ENCODE data around the gene CEP85.
"Not testable (repeated sequence)": the region's sequence is repeated elsewhere in the genome, so short reads cannot be mapped to it uniquely, and the experiment has no call there.

CEP85 gene

GRCh38 chr1:26218906-26219494, 15.0 kb upstream of the CEP85 start:
- CTCF ChIA-PET = interaction anchor here (1.6 to 5.8 kb wide), 2 partner anchors 15 to 103 kb away, joined by 4 to 32 read pairs; partner anchors contain the start of gene CEP85
- DNase-seq (ENCODE audit: extremely low spot score) = no peak
- TF ChIP-seq CTCF (IDR thresholded peaks at IDR 0.05; ENCODE audit: control extremely low read depth, extremely low read depth, low read depth, missing control alignments) = no peak
- POLR2A ChIA-PET = no interaction called here

- CTCF ChIA-PET = interaction anchor here (1.2 to 5.8 kb wide), 4 partner anchors 14 to 102 kb away, joined by 3 to 32 read pairs (median 6); partner anchors contain the start of gene CEP85
- DNase-seq (ENCODE audit: extremely low spot score) = no peak
- POLR2A ChIA-PET = no interaction called here
- TF ChIP-seq CTCF (IDR thresholded peaks at IDR 0.05; ENCODE audit: control extremely low read depth, extremely low read depth, low read depth, missing control alignments) = no peak
These were observed 13.6 kb upstream of the CEP85 start for GRCh38 chr1:26220199-26220912.

- ChIA-PET POLR2A (no interaction called here), CTCF (interaction anchor here (1.2 to 5.8 kb wide), 3 partner anchors 13 to 76 kb away, joined by 3 to 32 read pairs (median 7); partner anchors contain the start of gene CEP85)
- DNase-seq (ENCODE audit: extremely low spot score) = no peak
- TF ChIP-seq CTCF (IDR thresholded peaks at IDR 0.05; ENCODE audit: control extremely low read depth, extremely low read depth, low read depth, missing control alignments) = no peak
These were observed 12.9 kb upstream of the CEP85 start for GRCh38 chr1:26221094-26221493.

GRCh38 chr1:26224606-26225005, 9.4 kb upstream of the CEP85 start:
- TF ChIP-seq CTCF (IDR thresholded peaks at IDR 0.05; ENCODE audit: control extremely low read depth, extremely low read depth, low read depth, missing control alignments) = no peak
- ChIA-PET CTCF (interaction anchor here (0.9 kb wide), 1 partner anchor 9 kb away, joined by 3 read pairs; the partner anchor contains the start of gene CEP85), POLR2A (interaction anchor here (0.6 kb wide), 1 partner anchor 1469 kb away, joined by 4 read pairs; no protein-coding TSS in a partner anchor)
- DNase-seq (ENCODE audit: extremely low spot score) = no peak

GRCh38 chr1:26225033-26225831, 8.8 kb upstream of the CEP85 start:
- ChIA-PET POLR2A (interaction anchor here (0.6 kb wide), 1 partner anchor 1470 kb away, joined by 4 read pairs; no protein-coding TSS in a partner anchor), CTCF (interaction anchor here (0.9 kb wide), 1 partner anchor 8 kb away, joined by 3 read pairs; the partner anchor contains the start of gene CEP85)
- no peak for DNase-seq (ENCODE audit: extremely low spot score)
- no peak for TF ChIP-seq CTCF (IDR thresholded peaks at IDR 0.05; ENCODE audit: control extremely low read depth, extremely low read depth, low read depth, missing control alignments)

GRCh38 chr1:26230682-26231081, 3.3 kb upstream of the CEP85 start:
- CTCF ChIA-PET = interaction anchor here (0.7 to 1.1 kb wide), 2 partner anchors 61 to 185 kb away, joined by 3 to 5 read pairs; partner anchors contain the start of gene ZNF593
- DNase-seq (ENCODE audit: extremely low spot score); POLR2A ChIA-PET: not testable (repeated sequence)
